Activated CD4-positive, CD25-positive, alpha-beta regulatory T cell treated with anti-CD3 and anti-CD28 coated beads, Interleukin-2, amount 50 U/mL, for 16 hours (primary cell): ENCODE results near the gene LPIN2.
"Not testable (repeated sequence)": the region's sequence is repeated elsewhere in the genome, so short reads cannot be mapped to it uniquely, and the experiment has no call there.

Experiments
- DNase-seq: peaks from one replicate; pipeline ENCODE4 v3.0.0-alpha.2; 2020; ENCODE audit warnings: low read depth, low spot score

LPIN2 gene

DNA sequence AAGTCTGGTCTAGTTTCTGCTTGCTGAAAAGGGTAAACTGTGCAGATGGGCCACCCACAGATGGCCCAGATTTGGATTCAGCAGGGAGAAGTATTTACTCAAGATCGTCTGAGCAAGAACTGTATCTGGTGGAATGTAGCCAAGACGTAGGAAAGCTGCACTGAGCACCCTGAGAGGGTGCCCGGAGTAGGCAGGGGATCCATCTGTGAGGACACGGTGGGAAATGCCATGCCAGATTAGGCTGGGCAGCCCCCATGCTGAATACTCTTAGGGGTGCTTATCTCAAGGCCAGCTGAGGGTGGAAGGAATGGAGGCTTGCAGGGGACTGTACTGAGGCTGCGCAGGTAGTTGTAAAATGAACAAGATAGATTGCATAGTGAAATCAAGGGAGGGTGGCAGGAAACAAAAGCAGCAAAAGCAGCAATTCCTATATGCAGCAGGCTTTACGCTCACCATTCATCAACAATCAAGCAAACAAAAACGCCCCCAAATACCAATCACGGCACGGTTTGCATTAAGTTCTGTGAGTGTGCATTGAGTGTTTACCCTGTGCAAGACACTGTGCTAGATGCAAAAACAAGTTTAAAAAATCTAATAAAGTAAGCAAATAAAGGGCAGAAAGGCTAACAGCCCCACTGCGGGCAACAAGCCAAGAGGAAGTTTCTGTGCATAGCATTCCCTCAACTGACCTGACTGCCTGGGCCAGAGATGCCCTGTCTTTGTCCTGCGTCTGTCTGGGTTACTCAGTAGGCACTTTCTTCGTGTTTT, 32.2 kb upstream of the LPIN2 start:
- no peak for DNase-seq

DNA sequence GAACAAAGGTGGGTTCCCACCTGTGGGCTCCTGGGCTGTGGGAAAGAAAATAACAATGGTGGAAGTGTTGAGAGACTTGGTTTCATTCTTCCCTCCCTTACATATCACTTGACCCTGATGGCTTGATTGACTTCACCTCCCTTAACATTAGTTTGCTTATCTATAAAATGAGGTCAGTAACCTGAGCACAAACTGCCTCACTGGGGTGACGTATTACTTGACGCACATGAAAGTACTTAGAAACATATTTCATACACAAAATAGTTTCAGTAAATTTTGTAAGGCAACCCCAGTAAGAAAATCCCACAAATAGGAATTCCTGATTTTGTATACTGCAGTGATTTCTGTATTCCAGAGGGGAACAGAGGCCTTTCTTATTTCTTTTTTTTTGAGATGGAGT, 29.4 kb upstream of the LPIN2 start:
- DNase-seq, result no peak

DNA sequence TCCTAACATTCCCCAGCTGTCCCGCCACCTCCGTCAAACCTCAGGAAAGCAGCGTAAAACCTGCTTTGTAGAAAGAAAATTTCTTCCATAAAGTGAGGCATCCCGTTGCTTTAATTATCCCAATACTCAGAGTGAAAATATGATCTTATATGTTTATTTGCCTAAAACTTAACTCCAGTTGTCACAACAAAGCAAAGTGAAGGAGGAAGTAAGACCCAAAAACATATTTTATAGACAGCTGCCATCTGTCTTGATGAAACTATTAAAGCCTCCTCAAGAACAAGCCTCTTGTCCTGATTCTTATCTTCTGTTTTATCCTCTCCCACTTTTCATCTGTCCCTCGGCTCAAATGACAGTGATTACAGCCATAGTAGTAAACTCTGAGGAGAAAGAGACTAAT, 28.9 kb upstream of the LPIN2 start:
- no peak for DNase-seq

DNA sequence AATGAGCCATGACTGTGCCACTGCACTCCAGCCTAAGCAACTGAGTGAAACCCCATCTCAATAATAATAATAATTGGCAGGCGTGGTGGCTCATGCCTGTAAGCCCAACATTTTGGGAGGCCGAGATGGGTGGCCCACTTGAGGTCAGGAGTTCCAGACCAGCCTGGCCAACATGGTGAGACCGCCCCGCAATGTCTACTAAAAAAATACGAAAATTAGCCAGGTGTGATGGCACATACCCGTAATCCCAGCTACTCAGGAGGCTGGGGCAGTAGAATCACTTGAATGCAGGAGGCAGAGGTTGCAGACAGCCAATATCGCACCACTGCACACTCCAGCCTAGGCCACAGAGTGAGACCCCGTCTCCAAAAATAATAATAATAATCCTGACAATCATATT, 27.9 kb upstream of the LPIN2 start:
- no peak for DNase-seq

DNA sequence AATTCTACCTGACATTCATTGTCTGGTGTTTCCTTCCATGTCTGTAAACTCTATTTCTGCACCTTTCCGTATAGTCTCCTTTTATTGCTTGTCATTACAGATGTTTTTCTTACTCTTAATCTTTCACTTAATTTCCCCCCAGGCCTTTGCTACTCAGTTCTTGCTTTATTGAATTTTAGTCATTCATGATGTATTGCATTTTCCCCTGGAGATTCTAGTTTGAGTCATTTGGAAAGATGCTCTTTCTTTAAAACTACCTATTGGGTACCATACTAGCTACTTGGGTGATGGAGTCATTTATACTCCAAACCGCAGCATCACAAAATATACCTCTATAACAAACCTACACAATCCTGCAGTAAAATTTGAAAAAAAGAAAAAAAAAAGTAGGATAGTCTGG, 27.2 kb upstream of the LPIN2 start:
- no peak for DNase-seq

DNA sequence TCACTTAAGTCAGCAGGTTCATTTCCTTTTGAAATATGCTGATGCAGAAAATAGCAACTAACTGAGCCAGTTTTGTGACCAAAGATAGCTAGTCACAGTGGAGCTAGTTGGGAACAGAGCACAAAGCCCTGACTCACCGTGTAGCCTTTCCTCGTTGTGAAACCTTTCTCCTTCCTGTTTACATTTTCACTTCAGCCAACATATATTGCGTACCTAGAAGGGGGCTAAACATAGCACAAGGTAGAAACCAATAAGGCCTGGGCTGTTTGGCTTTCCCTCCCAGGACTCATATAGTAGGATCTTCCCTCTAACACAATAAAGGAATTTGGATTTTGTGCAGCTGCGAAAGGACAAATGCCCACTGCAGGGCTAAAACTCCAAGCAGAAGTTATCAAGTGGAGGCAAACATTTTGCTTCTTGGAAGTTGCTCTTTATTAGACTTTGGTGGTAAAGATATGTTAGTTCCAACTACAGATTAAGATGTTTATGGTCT, 24.5 kb upstream of the LPIN2 start:
- DNase-seq, result no peak

DNA sequence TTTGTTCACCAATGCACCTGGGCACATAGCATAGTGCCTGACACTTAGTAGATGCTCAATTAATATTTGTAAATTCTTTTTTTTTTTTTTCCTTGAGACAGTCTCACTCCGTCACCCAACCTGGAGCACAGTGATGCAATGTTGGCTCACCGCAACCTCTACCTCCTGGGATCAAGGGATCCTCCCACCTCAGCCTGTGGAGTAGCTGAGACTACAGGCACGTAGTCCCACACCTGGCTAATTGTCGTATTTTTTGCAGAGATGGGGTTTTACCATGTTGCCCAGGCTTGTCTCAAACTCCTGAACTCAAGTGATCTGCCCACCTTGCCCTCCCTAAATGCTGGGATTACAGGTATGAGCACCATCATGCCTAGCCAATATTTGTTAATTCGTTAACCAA, 23.2 kb upstream of the LPIN2 start:
- no peak for DNase-seq

DNA sequence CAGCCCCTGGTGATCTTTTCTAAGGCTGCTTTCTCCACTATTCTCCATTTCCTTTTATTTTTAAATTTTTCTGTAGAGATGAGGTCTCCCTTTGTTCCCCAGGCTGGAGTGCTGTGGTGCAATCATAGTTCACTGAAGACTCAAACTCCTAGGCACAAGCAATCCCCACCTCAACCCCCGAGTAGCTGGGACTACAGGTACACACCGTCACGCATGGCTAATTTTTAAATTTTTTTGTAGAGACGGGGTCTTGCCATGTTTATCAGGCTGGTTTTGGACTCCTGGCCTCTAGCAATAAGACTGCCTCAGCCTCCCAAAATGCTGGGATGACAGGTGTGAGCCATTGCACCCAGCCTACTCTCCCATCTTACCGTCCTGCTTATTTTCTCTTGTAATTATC, 22.7 kb upstream of the LPIN2 start:
- no peak for DNase-seq

DNA sequence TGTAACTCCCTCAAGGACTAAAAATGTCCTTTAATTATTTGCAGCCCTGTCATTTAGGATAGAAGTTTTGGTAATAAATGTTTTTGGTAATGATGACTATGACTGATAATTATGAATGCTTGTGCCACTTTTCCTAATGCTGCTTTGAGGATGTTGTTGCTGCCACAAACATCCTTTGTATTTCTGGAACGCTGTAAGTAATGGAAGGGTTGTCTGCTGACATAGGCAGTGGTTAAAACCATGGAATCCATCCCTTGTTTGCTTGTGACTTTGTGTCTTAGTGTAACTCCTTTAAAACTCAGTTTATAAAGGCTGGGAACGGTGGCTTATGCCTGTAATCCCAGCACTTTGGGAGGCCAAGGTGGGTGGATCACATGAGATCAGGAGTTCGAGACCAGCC, 19.8 kb upstream of the LPIN2 start:
- no peak for DNase-seq

DNA sequence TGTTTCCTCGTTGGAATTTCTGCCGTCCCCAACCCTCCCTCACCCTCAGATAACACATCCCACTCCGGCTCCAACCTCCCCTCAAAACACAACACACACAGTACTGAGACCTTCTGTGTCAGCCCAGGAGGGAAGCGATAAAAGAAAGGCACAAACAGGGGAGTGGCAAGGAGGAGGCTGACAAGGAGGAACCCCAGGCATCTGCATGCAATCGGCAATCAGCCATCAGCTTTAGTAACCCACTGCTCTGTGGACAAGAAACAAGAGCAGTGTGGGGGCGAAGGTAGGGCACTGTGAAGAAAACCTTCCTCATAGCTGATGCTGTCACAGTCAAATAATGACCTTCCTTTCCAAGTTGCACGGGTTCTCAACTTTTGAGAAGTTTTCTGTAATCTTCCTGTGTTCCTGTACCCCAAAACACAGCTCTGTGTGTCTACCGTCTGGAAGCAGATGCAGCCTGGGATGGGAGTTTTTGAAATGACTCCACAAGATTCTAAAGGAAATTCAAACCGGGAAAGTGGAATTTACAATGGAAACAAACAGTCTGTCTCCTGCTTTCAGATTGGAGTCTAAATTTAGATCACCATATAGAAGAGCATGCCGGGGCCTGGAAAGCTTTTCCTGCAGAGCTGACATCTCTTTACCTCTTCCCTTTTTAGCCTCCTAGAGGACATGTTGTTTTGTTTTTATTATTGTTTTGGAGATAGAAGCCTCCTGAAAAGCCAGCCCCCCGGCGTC, 16.4 kb upstream of the LPIN2 start:
- DNase-seq, result no peak

DNA sequence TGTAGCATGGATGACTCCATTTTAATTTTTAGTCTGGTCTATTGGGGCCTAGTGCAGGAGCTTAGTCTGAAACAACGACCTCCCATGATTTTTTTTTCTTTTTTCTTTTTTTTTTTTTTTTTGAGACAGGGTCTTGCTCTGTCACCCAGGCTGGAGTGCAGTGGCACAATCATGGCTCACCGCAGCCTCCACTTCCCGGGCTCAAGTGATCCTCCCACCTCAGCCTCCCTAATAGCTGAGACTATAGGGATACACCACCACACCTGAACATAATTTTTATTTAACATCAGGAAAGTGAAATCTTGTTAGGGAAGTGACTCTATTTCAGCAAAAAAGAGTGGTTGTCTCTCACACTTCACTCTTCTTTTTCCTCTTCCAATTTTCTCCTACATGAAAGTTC, 15.2 kb upstream of the LPIN2 start:
- not testable (repeated sequence) for DNase-seq

DNA sequence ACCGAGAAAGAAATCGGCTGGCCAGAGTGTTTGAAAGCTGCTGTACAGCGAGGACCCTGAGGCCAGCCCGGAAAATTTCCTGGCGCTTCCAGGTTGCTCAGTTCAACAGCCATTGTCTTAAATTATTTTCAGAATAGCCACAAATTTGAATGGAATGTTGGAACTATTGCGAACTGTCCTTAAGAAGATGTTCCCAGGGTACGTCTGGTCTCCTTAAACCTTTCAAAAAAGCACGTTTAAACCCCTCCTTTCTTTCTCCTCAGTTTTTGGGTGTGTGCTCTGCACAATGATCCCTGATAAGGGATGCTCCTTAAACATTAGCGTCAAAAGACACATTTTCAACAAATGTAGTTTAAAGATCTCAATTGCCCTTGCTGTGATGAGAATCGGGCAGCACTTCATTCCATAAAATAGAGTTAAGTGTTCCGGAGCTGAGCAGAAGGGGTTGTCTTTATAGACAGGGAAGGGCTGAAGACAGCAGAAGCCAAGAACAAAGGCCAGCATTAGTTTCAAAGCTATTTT, 14.5 kb upstream of the LPIN2 start:
- DNase-seq, result no peak

DNA sequence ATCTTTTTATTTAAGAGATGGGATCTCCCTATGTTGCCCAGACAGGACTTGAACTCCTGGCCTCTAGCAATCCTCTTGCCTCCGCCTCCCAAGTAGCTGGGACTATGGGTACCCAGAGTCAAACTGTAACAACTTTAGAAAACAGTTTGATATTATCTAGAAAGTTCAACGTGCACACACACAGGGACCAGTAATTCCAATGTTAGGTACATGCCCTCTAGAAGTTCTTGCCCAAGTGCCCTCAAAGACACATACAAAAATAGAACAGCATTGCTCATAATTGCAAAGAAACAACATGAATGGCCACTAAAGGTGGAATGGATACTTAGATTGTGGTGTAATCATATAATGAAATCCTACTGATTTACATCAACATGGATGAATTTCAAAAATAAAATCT, 12.6 kb upstream of the LPIN2 start:
- DNase-seq, result no peak

DNA sequence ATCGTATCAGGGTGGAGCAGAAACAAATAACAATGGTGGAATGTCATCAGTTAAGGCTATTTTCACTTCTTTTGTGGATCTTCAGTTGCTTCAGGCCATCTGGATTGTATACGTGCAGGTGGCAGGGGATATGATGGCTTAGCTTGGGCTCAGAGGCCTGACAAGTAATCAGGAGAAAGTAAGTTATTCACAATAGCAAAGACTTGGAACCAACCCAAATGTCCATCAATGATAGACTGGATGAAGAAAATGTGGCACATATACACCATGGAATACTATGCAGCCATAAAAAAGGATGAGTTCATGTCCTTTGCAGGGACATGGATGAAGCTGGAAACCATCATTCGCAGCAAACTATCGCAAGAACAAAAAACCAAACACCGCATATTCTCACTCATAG, 10.7 kb upstream of the LPIN2 start:
- DNase-seq, result not testable (repeated sequence)

DNA sequence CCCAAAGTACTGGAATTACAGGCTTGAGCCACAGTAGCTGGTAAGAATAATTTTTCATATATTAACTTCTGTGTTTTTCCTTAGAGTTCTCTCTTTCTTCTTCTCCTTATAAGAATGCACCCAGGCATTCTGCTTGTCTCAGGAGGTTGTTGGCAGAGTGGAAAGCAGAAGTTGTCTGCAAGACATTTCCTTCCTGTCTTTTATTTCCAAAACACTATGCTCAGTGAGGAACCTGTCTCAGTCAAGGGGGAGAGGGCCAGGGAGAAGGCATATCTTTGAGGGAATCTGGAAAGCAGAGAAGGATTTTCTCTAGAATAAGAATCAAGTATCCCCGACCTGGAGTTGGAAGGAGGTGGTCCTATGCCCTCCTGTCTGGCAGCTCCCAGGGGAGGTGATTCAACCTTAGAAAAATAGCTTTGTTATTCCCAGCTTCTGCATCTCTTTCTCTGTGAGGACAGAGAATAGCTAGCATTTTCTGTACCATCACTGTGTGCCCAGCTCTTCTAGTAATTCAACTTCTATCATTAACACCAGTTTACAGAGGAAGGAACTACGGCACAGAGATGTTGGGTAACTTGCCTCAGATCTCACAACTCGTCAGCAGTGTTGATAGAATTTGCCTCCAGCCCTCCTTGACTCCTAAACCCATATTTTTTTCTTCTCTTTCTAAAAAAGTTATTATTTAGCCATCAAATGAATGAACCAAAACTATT, 3.8 kb upstream of the LPIN2 start:
- no peak for DNase-seq

DNA sequence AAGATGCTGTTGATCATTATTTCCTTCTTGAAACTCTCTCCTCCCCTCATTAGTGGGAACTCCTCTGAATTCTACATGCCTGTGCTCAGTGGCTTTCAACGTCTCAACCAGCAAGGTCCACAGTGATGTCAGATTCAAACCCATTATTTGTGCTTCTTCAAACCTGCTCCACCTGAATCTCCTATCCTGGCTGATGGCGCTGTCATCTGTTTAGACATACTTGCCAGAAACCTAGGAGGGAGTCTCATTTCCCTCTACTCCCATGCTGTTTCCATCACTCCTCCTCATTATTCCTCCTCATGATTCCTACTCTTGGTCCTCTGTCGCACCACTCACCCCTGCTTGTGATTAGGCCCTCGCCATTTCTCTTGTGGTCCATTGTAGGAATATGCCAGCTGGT, 2.9 kb upstream of the LPIN2 start:
- no peak for DNase-seq

DNA sequence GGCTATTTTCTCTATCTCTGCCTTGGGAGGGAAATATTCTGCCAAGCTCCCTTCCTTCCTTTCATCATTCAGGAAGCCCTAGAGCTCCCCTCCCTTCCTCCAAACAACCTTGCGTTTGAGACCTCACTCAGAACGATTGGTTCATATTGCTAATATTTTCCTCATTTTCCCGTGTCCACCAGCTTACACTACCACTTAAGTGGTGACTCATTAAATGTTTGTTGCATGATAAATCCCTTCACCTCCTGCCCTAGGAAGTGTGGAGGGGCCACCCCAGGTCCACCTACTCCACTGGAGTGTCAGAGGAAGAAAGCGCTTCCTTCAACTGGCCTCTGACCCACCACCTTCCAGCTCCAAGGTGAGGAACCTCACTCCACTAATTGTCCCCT, 2.3 kb upstream of the LPIN2 start:
- DNase-seq, result no peak

DNA sequence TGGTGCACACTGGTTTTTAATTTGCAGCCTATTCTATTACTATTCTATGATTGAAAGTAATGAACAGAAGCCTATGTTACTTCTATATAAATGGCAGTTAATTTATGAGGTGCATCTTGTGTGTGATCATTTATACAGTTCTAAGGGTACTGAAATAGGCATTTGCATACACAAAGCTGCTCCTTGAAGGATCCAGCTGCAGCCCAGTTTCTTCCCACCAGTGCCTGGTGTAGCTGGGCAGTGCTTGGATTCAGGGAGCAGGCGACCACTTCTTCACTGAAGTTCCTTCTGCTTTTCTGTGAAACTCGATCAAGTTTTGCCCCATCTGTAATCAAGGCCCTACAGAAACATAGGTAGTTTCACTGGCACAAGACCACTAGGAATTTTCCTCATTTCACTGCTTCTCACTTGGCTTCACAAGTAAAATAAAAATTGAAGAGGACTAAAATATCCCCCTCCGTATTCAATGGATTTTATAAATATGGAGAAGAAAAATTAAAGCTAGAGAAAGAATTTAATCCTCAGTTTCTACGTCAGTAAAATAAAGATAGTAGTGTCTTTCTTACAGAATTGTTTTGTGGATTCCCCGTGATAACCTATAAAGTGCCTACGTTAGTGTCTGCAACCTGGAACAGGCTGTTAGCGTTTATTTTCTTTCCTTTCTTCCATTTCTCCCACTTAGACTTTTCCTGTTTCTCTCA, 1.7 kb upstream of the LPIN2 start:
- no peak for DNase-seq

DNA sequence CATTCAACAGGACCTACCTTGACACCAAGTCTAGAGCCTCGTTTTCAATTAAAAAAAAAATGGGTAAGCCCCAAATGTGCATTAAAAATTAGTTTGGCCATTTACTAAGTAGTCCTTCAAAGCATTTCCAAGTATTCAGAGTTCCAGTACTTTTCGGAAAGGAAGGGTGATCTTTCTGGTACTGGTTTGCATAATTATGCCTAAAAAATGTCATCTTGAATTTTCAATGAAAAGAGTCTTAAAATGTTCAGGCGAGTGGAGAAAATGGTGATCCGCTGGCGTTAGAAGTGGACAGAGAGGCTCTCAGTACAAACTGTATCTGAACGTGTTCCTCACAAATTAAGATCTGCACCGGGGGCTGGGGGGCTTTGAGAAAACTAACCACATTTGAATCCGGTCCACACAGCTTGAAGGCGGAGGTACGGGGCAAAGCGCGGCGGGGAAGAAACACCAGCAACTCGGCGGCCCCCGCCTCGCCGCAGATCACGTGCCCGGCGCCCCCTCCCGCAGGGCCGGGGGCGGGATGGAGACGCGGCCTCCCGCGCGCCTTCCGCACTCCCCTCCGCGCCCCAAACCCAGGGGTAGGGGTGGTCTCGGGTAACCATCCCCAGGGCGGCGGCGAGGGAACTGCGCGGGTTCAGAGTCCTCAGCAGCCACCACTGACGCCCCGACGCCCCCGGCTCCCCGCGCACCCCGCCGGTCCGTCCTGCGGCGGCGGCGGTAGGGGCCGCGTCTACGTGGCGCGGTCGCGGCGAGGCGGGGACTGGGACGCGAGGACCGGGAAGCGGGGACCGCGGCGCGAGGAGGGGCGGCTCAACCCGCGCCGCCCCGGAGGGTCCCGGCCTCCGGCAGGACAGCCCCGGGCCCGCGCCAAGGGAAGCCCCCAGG, 564 bp downstream of the LPIN2 start:
- DNase-seq, result no peak

DNA sequence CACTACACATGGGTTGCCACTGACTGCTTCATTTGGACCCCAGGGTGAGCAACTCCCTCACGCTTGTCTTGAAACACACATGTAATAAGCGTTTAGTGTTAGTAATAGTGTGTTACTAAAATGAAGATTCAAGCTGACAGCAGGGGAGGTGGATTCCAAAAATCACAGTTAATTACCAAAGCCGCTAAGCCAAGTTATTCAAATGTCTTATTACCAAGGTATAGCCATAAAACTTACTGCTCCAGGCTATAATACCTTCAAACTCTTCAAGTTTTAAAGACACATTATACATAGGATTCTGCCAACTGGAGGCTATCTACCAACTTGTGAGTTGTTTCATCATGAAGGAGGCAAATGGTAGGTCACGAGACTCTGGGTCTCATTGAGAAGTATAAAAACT, 2.9 kb downstream of the LPIN2 start:
- no peak for DNase-seq

DNA sequence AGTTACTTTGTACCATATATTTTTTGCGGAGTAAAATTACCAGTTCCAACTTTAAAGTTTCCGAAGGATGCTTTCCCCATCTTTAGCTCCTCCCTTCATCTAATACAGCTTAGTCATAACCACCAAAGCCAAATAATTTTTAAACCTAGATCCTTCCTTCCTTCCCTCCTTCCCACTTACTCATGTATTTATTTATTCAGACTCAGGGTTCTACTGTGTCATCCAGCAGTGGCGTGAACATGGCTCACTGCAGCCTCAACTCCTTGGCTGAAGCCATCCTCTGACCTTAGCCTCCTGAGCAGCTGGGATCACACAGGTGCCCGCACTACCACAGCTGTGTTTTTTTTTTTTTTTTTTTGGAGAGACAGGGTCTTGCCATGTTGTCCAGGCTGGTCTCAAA, 4.4 kb downstream of the LPIN2 start:
- DNase-seq, result no peak
